GM20431 (cell line): ENCODE measurements around the gene IGSF23.
"Not testable (repeated sequence)": the region's sequence is repeated elsewhere in the genome, so short reads cannot be mapped to it uniquely, and the experiment has no call there.

ENCODE experiments used
- in situ Hi-C: fragments of 300-500 bp; cut with MseI, MboI; formaldehyde crosslinking; loops from one replicate; pipeline ENCODE4 v1.15.0; 2020; ENCODE audit warnings: low sequenced_read_pairs; ENCODE audit not compliant: unreplicated experiment

IGSF23 gene

GRCh38 chr19:44683434-44684210 lies 70.3 kb downstream of the IGSF23 start:
- in situ Hi-C loops = no loop called here

GRCh38 chr19:44684396-44684795 lies 71.0 kb downstream of the IGSF23 start:
- in situ Hi-C loops = not testable (repeated sequence)

GRCh38 chr19:44684892-44685863 lies 71.8 kb downstream of the IGSF23 start:
- in situ Hi-C loops = no loop called here

- in situ Hi-C loops = no loop called here
Observed at GRCh38 chr19:44685877-44686276, 72.5 kb downstream of the IGSF23 start.
